Measurements from ENCODE around the gene VAV2. TPM values are rescaled to one million over a fixed set of nuclear protein-coding genes. Genes with fewer than 3 reads are reported as not detected.

VAV2 gene
- total and polyA plus RNA-seq, 4 donors, result 4.9 to 26.4 (median 17.0) TPM

GRCh38 chr9:133929599-133929998 lies 62.5 kb downstream of the VAV2 start:
- no peaks in the 10 kb centered on the region for H3K9me3 ChIP-seq (ENCODE audit: control insufficient read depth in 4 of 4, low read length in 3 of 4)
- no peak for DNase-seq (ENCODE audit: low spot score)
- no peak overlapping the region for H3K27ac ChIP-seq (ENCODE audit: low read depth in 1 of 2, low read length in 2 of 2)
- peaks cover 0 to 10% (median 2%) of the 10 kb centered on the region in 4 donors for H3K4me1 ChIP-seq (ENCODE audit: control insufficient read depth in 4 of 4, insufficient read depth in 4 of 4, low read length in 3 of 4)
- no peak for TF ChIP-seq FOXA2 (IDR thresholded peaks at IDR 0.05)
- no peak for TF ChIP-seq MAX (IDR thresholded peaks at IDR 0.05)
- no peak for TF ChIP-seq JUND (IDR thresholded peaks at IDR 0.05)
- TF ChIP-seq RXRA (IDR thresholded peaks at IDR 0.05), result no peak
- TF ChIP-seq ATF3 (IDR thresholded peaks at IDR 0.05), result no peak
- no peak for TF ChIP-seq SP1 (IDR thresholded peaks at IDR 0.05)
- TF ChIP-seq HNF4G (IDR thresholded peaks at IDR 0.05), result no peak
- H3K4me3 ChIP-seq (ENCODE audit: low read depth in 1 of 3, low read length in 3 of 3), result no peak overlapping the region
- 81% methylated on average over 10 of the region's 10 CpGs for WGBS
- peaks cover 0 to 3% (median 0%) of the 10 kb centered on the region in 4 donors for H3K36me3 ChIP-seq (ENCODE audit: control insufficient read depth in 4 of 4, insufficient read depth in 3 of 4, low read depth in 1 of 4, low read length in 3 of 4)
- H3K27me3 ChIP-seq (ENCODE audit: control insufficient read depth in 4 of 4, insufficient read depth in 4 of 4, low read length in 3 of 4), result no peaks in the 10 kb centered on the region
- no peak overlapping the region for H3K9ac ChIP-seq (ENCODE audit: low read depth in 1 of 2, low read length in 2 of 2)

GRCh38 chr9:133928248-133928764 lies 63.8 kb downstream of the VAV2 start:
- Histone ChIP-seq H3K36me3 (ENCODE audit: control insufficient read depth in 4 of 4, insufficient read depth in 3 of 4, low read depth in 1 of 4, low read length in 3 of 4) (peaks cover 0 to 3% (median 0%) of the 10 kb centered on the region in 4 donors), H3K27me3 (ENCODE audit: control insufficient read depth in 4 of 4, insufficient read depth in 4 of 4, low read length in 3 of 4) (no peaks in the 10 kb centered on the region), H3K27ac (ENCODE audit: low read depth in 1 of 2, low read length in 2 of 2) (no peak overlapping the region), H3K9ac (ENCODE audit: low read depth in 1 of 2, low read length in 2 of 2) (no peak overlapping the region), H3K4me3 (ENCODE audit: low read depth in 1 of 3, low read length in 3 of 3) (no peak overlapping the region), H3K4me1 (ENCODE audit: control insufficient read depth in 4 of 4, insufficient read depth in 4 of 4, low read length in 3 of 4) (peaks cover 0 to 10% (median 2%) of the 10 kb centered on the region in 4 donors), H3K9me3 (ENCODE audit: control insufficient read depth in 4 of 4, low read length in 3 of 4) (no peaks in the 10 kb centered on the region)
- TF ChIP-seq FOXA1 (IDR thresholded peaks at IDR 0.05), result no peak
- TF ChIP-seq JUND (IDR thresholded peaks at IDR 0.05), result no peak
- no peak for TF ChIP-seq SP1 (IDR thresholded peaks at IDR 0.05)
- no peak for TF ChIP-seq TAF1 (conservative IDR thresholded peaks at IDR 0.05)
- no peak for TF ChIP-seq RAD21 (IDR thresholded peaks at IDR 0.05)
- no peak for TF ChIP-seq MAX (IDR thresholded peaks at IDR 0.05)
- no peak for TF ChIP-seq HNF4A (conservative IDR thresholded peaks at IDR 0.05)
- TF ChIP-seq REST (IDR thresholded peaks at IDR 0.05), result no peak
- no peak for TF ChIP-seq FOXA2 (IDR thresholded peaks at IDR 0.05)
- no peak for TF ChIP-seq EGR1 (IDR thresholded peaks at IDR 0.05; ENCODE audit: low read depth in 2 of 2)
- TF ChIP-seq ATF3 (IDR thresholded peaks at IDR 0.05), result no peak
- TF ChIP-seq NR2F2 (IDR thresholded peaks at IDR 0.05), result no peak
- TF ChIP-seq YY1 (IDR thresholded peaks at IDR 0.05), result no peak
- no peak for TF ChIP-seq GABPA (IDR thresholded peaks at IDR 0.05 in 1 of 2, conservative IDR thresholded peaks at IDR 0.05 in 1 of 2)
- no peak for DNase-seq (ENCODE audit: low spot score)
- WGBS, result 70% methylated on average over 14 of the region's 14 CpGs
